A673 (cell line): ENCODE results near the gene GJA5. TPM values are rescaled to one million over a fixed set of nuclear protein-coding genes. Genes with fewer than 3 reads are reported as not detected.

Source experiments
- BruUV-seq: library from RNA; stranded (reverse); fragments of 400-500 nt; replicated peaks from 2 replicates; lab custom pipeline; 2021; lab: Mats Ljungman, UMichigan
- CTCF ChIA-PET: fragments of 300-600 bp; sonication (Branson Sonifier 250); formaldehyde crosslinking; loops from one replicate; lab custom pipeline; 2022; ENCODE audit warnings: antibody characterized with exemption; lab: Charles Lee
- POLR2A ChIA-PET: fragments of 300-600 bp; sonication (Branson Sonifier 250); formaldehyde crosslinking; loops from one replicate; lab custom pipeline; 2022; ENCODE audit warnings: antibody characterized with exemption; ENCODE audit not compliant: low non-redundant PET; lab: Charles Lee
- DNase-seq: peaks from one replicate; pipeline ENCODE4 v3.0.0-alpha.2; 2015; ENCODE audit warnings: low spot score
- H3K27ac ChIP-seq: fragments of 200-600 bp; sonication (generic); 2 replicates; pipeline ENCODE4 v1.5.1; 2016; ENCODE audit warnings: mixed run types, low read depth, mild to moderate bottlenecking, mixed read lengths, antibody characterized with exemption, low read length; ENCODE audit not compliant: poor library complexity, severe bottlenecking
- H3K27me3 ChIP-seq: fragments of 200-600 bp; sonication (generic); replicated peaks from 2 replicates; pipeline ENCODE4 v1.6.1; 2017; ENCODE audit warnings: mixed run types, low read depth, mild to moderate bottlenecking, mixed read lengths, antibody characterized with exemption, low read length; ENCODE audit not compliant: insufficient read depth, poor library complexity
- H3K36me3 ChIP-seq: fragments of 200-600 bp; sonication (generic); 2 replicates; pipeline ENCODE4 v1.6.1; 2016; ENCODE audit warnings: mixed run types, mild to moderate bottlenecking, mixed read lengths, antibody characterized with exemption, low read length; ENCODE audit not compliant: insufficient read depth, poor library complexity, severe bottlenecking
- H3K4me1 ChIP-seq: fragments of 200-600 bp; sonication (generic); 2 replicates; pipeline ENCODE4 v1.6.1; 2017; ENCODE audit warnings: mixed run types, mild to moderate bottlenecking, mixed read lengths, antibody characterized with exemption, low read length; ENCODE audit not compliant: insufficient read depth, poor library complexity, severe bottlenecking
- H3K4me3 ChIP-seq: fragments of 200-600 bp; sonication (generic); 2 replicates; pipeline ENCODE4 v1.5.1; 2016; ENCODE audit warnings: low read depth, mixed run types, mild to moderate bottlenecking, mixed read lengths, low read length; ENCODE audit not compliant: poor library complexity, severe bottlenecking
- H3K9me3 ChIP-seq: fragments of 200-600 bp; sonication (generic); 2 replicates; pipeline ENCODE4 v1.6.1; 2016; ENCODE audit warnings: mixed run types, low read depth, mild to moderate bottlenecking, mixed read lengths, antibody characterized with exemption, low read length; ENCODE audit not compliant: poor library complexity, severe bottlenecking
- EZH2 ChIP-seq: fragments of 200-600 bp; sonication (generic); IDR thresholded peaks from 2 replicates; pipeline ENCODE4 v1.6.1; 2017; ENCODE audit warnings: borderline replicate concordance, low read depth, mild to moderate bottlenecking, mixed read lengths, antibody characterized with exemption, low read length; ENCODE audit not compliant: poor library complexity, severe bottlenecking
- intact Hi-C: fragments of 100-400 bp; cut with micrococcal nuclease; formaldehyde crosslinking; loops from one replicate; pipeline ENCODE4 v1.10.0; 2022; ENCODE audit not compliant: unreplicated experiment
- total RNA-seq: library from RNA; stranded (reverse); gene quantifications from 2 replicates; pipeline ENCODE4 v1.2.3, GENCODE V29; 2021
- TF ChIP-seq, protein P1 (sequence below): fragments of 300-800, 200-600 bp; sonication (generic); conservative IDR thresholded peaks from 2 replicates; pipeline ENCODE4 v1.5.1; 2017; ENCODE audit warnings: low read depth, mild to moderate bottlenecking, antibody characterized with exemption, low read length, moderate library complexity, mixed read lengths

Gene GJA5
- total RNA-seq, 1 experiment from 2014 or later: not detected

DNA sequence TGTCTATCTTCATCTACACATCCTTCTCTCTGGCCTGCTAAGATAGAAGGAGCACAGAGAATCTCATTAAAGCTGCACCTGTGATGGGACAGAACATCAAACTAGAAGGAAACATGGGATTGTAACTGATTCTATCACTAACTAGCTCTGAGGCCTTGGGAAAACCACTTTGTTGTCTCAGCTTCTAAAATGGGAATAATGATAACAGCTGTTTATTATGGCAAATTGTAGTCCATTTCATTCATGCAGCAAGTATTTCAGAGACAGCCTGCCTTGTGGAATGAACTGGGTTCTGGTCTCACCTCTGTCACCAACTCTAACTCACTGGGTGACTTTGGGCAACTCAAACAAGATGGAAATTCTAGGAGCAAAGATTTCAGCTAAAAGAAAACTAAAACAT lies 12.4 kb downstream of the GJA5 start:
- no peak for DNase-seq
- no peak for TF ChIP-seq EZH2
- TF ChIP-seq, protein P1, sequence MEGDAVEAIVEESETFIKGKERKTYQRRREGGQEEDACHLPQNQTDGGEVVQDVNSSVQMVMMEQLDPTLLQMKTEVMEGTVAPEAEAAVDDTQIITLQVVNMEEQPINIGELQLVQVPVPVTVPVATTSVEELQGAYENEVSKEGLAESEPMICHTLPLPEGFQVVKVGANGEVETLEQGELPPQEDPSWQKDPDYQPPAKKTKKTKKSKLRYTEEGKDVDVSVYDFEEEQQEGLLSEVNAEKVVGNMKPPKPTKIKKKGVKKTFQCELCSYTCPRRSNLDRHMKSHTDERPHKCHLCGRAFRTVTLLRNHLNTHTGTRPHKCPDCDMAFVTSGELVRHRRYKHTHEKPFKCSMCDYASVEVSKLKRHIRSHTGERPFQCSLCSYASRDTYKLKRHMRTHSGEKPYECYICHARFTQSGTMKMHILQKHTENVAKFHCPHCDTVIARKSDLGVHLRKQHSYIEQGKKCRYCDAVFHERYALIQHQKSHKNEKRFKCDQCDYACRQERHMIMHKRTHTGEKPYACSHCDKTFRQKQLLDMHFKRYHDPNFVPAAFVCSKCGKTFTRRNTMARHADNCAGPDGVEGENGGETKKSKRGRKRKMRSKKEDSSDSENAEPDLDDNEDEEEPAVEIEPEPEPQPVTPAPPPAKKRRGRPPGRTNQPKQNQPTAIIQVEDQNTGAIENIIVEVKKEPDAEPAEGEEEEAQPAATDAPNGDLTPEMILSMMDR: no peak
- BruUV-seq: no TSS peak
- ChIA-PET POLR2A (no interaction called here), CTCF (no interaction called here)
- Histone ChIP-seq H3K4me3 (no peak overlapping the region), H3K27me3 (peaks cover 4% of the 10 kb centered on the region), H3K27ac (no peak overlapping the region), H3K36me3 (no peaks in the 10 kb centered on the region), H3K9me3 (no peaks in the 10 kb centered on the region), H3K4me1 (no peaks in the 10 kb centered on the region)
- intact Hi-C loops: no loop called here

DNA sequence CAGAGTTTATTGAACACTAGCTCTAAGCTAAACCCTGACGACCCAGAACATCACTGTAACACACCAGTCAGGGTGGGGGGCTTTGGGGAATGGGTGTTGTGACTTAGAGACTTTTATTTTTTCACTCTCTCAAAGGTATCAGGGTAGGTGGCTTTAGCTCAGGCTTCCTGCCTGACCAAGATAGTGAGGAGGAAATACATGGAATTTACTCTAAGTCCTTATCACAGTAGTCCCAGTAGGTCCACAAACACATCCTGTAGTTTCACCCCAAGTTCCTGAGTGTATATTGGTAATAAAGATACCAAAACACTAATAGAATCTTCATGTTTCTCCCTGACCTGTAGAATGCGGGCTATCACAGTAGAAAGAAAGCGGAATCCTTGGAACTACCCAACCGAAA lies 15.1 kb downstream of the GJA5 start:
- no peak for TF ChIP-seq EZH2
- TF ChIP-seq, protein P1: no peak
- no peaks in the 10 kb centered on the region for H3K9me3 ChIP-seq
- H3K4me1 ChIP-seq: no peaks in the 10 kb centered on the region
- intact Hi-C loops: no loop called here
- BruUV-seq: no TSS peak
- no peaks in the 10 kb centered on the region for H3K36me3 ChIP-seq
- peaks cover 4% of the 10 kb centered on the region for H3K27me3 ChIP-seq
- H3K4me3 ChIP-seq: no peak overlapping the region
- ChIA-PET POLR2A (no interaction called here), CTCF (no interaction called here)
- no peak for DNase-seq
- no peak overlapping the region for H3K27ac ChIP-seq

DNA sequence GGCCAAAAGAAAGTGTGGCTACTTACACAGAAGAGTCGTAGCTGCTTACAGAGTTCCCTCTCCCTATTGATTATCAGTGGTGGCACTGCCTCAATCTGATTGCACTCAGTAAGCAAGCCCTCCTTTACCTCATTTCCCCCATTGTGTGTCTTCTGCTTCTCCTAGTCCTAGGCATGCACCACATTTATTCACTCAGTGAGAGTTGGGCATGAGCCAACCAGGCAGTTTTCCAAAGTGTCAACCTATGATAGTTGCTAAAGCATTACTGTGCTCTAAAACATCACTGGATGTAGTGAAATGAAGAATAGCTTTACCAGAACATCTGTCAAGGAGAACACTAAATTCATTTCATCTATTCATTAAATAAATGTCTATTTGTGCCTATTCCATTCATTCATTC lies 19.3 kb downstream of the GJA5 start:
- no peak for DNase-seq
- no peak for TF ChIP-seq EZH2
- TF ChIP-seq, protein P1: no peak
- no peak overlapping the region for H3K4me3 ChIP-seq
- H3K27ac ChIP-seq: no peak overlapping the region
- no peaks in the 10 kb centered on the region for H3K9me3 ChIP-seq
- CTCF ChIA-PET: no interaction called here
- H3K4me1 ChIP-seq: no peaks in the 10 kb centered on the region
- POLR2A ChIA-PET: no interaction called here
- H3K27me3 ChIP-seq: peaks cover 2% of the 10 kb centered on the region
- H3K36me3 ChIP-seq: no peaks in the 10 kb centered on the region
- intact Hi-C loops: loop anchor here (5.0 kb wide), 1 partner anchor 61 kb away; no protein-coding TSS in a partner anchor
- no TSS peak for BruUV-seq
